Fibroblast of upper back skin (primary cell): Measurements from ENCODE around the gene COL15A1.
"Not testable (repeated sequence)": the region's sequence is repeated elsewhere in the genome, so short reads cannot be mapped to it uniquely, and the experiment has no call there.

ENCODE experiments used
- DNase-seq: peaks from one replicate; pipeline ENCODE4 v3.0.0-alpha.2; 2013

Gene COL15A1

GRCh38 chr9:99093492-99093791, 149.7 kb downstream of the COL15A1 start:
- no peak for DNase-seq

GRCh38 chr9:99095565-99095964, 151.9 kb downstream of the COL15A1 start:
- DNase-seq = no peak

GRCh38 chr9:99096409-99096808, 152.7 kb downstream of the COL15A1 start:
- DNase-seq = no peak

GRCh38 chr9:99099806-99100585, 156.3 kb downstream of the COL15A1 start:
- not testable (repeated sequence) for DNase-seq

- DNase-seq = no peak
Observed at GRCh38 chr9:99101271-99101670, 157.6 kb downstream of the COL15A1 start.

GRCh38 chr9:99101812-99102211, 158.1 kb downstream of the COL15A1 start:
- no peak for DNase-seq

GRCh38 chr9:99103054-99103895, 159.6 kb downstream of the COL15A1 start:
- DNase-seq = no peak

GRCh38 chr9:99103901-99104458, 160.3 kb downstream of the COL15A1 start:
- DNase-seq = peak; percentile 50

GRCh38 chr9:99104459-99105151, 160.9 kb downstream of the COL15A1 start, which contains the start of gene TGFBR1:
Gene TGFBR1 (plus strand): TSS chr9:99105113. CDS start chr9:99105206, 93 bp downstream.
- DNase-seq = peak; percentile 92

GRCh38 chr9:99105152-99106043, 161.7 kb downstream of the COL15A1 start:
- DNase-seq = peak; percentile 77

GRCh38 chr9:99106044-99106375, 162.3 kb downstream of the COL15A1 start:
- no peak for DNase-seq

- DNase-seq = no peak
Observed at GRCh38 chr9:99107421-99107820, 163.7 kb downstream of the COL15A1 start.

- DNase-seq = no peak
Observed at GRCh38 chr9:99108131-99108530, 164.4 kb downstream of the COL15A1 start.

GRCh38 chr9:99109522-99109921, 165.8 kb downstream of the COL15A1 start:
- DNase-seq = peak; percentile 83

GRCh38 chr9:99112750-99113413, 169.2 kb downstream of the COL15A1 start:
- no peak for DNase-seq

GRCh38 chr9:99113414-99114048, 169.8 kb downstream of the COL15A1 start:
- DNase-seq = no peak

- DNase-seq = no peak
Observed at GRCh38 chr9:99114049-99114440, 170.3 kb downstream of the COL15A1 start.

- no peak for DNase-seq
Observed at GRCh38 chr9:99114846-99115500, 171.3 kb downstream of the COL15A1 start.

- peak; percentile 33 for DNase-seq
Observed at GRCh38 chr9:99116003-99116411, 172.3 kb downstream of the COL15A1 start.

GRCh38 chr9:99118782-99119466, 175.2 kb downstream of the COL15A1 start:
- DNase-seq = no peak
